Cardiac fibroblast (primary cell): Measurements from ENCODE around the gene EPS8L1.
"Not testable (repeated sequence)": the region's sequence is repeated elsewhere in the genome, so short reads cannot be mapped to it uniquely, and the experiment has no call there.

Experiments
- DNase-seq, 2 donors: peaks; one replicate each; pipeline versions ENCODE4 v3.0.0 to v3.0.0-alpha.2; 2010; ENCODE audit warnings: low read depth in 2 of 2
- H3K4me3 ChIP-seq, 2 donors: replicated peaks in 1 of 2; 1 replicate in 1 of 2; 2 replicates in 1 of 2; pipeline ENCODE4 v1.5.1; 2011; ENCODE audit warnings: low read depth in 2 of 2, low read length in 2 of 2, mild to moderate bottlenecking in 2 of 2, moderate library complexity in 1 of 2
- TF ChIP-seq, protein P1 (sequence below): IDR thresholded peaks from one replicate; pipeline ENCODE4 v1.5.1; 2011; ENCODE audit warnings: low read depth, mild to moderate bottlenecking, low read length, inconsistent platforms

Gene EPS8L1

DNA sequence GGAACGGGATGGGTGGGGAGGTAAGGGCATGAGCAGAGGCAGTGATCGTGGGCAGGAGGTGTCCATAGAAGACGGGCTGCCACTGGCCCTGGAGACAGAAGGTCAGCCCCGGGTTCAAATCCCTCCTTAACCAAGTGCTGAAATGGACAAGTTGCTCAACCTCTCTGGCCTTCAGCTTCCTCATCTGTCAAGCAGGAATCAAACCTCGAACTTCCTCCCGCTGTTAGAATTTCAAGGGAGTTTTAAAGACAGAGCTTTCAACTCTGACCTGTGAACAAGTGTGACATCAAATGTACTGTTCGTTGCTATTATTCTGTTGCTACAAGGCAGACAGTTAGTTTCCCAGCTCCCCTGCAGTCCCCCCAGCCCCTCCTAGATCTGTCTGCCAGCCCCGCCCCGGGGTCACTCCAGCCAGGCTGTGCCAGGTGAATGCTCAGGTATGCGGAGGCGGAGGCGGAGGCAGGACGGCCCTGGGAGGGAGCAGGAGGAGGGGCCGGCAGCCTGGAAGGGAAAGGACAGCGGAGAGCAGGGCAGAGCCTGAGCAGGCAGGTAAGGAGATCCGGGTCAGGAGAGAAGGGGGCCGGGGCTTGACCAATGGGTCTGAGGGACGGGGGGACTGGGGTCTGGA is at the start of gene EPS8L1:
EPS8L1 (plus strand) TSS at position 499 of the 628 bp plus-strand sequence. CDS start 576 bp downstream, outside the sequence.
- TF ChIP-seq, protein P1, sequence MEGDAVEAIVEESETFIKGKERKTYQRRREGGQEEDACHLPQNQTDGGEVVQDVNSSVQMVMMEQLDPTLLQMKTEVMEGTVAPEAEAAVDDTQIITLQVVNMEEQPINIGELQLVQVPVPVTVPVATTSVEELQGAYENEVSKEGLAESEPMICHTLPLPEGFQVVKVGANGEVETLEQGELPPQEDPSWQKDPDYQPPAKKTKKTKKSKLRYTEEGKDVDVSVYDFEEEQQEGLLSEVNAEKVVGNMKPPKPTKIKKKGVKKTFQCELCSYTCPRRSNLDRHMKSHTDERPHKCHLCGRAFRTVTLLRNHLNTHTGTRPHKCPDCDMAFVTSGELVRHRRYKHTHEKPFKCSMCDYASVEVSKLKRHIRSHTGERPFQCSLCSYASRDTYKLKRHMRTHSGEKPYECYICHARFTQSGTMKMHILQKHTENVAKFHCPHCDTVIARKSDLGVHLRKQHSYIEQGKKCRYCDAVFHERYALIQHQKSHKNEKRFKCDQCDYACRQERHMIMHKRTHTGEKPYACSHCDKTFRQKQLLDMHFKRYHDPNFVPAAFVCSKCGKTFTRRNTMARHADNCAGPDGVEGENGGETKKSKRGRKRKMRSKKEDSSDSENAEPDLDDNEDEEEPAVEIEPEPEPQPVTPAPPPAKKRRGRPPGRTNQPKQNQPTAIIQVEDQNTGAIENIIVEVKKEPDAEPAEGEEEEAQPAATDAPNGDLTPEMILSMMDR, result no peak
- H3K4me3 ChIP-seq, result no peak within 1 kb of the TSS
- DNase-seq, result no peak

DNA sequence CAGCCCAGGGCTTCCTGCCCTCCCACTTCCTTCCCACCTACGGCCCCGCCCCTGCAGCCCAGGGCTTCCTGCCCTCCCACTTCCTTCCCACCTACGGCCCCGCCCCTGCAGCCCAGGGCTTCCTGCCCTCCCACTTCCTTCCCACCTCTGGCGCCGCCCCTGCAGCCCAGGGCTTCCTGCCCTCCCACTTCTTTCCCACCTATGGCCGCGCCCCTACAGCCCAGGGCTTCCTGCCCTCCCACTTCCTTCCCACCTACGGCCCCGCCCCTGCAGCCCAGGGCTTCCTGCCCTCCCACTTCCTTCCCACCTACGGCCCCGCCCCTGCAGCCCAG is 48.6 kb upstream of the EPS8L1 start:
- DNase-seq, H3K4me3 ChIP-seq: not testable (repeated sequence)

DNA sequence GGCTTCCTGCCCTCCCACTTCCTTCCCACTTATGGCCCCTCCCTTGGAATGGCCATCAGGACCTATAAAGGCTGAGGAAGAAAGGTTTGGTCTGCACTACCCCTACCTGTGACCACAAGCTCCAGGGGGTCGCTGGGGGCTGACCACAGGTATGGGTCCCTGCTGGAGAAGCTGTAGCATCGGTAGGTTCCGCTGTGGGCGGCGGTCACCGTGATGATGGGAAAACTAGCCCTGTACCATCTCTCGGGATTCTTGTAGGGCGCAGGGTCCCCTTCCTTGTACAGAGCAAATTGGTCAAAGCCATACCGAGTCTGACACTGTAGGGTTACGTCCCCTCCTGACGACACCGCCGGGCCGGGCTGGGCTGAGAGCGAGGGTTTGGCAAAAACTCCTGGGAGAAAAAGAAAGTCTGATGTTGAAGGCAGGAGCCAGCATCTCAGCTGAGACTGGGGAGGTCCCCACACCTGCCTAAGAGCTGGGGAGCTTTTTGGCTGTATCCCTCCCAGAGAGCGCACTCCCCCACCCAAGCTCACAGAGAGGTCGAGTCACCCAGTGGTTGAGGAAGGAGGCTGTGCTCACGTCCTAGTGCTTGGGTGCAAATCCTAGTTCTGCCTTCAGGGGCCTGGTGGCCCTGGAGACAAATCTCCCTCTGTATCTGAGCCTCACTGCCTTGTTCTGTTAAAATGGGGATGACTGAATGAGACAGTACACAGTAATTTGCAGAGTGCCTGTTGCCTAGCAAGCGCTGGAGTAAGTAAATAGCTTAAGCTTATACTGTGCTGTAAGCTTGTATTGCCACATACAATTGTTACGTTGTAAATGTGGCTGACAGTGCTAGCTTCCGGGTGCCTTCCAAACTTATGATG is 48.0 kb upstream of the EPS8L1 start:
- TF ChIP-seq, protein P1, result no peak
- no peak overlapping the region for H3K4me3 ChIP-seq
- peak in 1 of 2 donors; percentile 15 for DNase-seq

DNA sequence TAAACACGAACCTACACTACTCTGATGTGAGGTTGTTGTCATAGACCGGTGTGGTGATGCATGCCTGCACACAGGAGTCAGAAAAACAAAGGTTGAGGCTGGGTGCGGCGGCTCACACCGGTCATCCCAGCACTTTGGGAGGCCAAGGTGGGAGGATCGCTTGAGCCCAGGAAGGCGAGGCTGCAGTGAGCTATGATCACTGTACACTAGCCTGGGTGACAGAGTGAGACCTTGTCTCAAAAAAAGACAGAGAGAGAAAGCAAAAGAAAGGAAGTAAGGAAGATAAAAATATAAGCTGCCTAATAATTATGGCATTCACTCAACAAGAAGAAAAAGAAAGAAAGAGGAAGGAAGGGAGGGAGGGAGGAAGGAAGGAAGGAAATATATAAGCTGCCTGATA is 46.9 kb upstream of the EPS8L1 start:
- TF ChIP-seq, protein P1, result no peak
- DNase-seq, result no peak
- no peak overlapping the region for H3K4me3 ChIP-seq

DNA sequence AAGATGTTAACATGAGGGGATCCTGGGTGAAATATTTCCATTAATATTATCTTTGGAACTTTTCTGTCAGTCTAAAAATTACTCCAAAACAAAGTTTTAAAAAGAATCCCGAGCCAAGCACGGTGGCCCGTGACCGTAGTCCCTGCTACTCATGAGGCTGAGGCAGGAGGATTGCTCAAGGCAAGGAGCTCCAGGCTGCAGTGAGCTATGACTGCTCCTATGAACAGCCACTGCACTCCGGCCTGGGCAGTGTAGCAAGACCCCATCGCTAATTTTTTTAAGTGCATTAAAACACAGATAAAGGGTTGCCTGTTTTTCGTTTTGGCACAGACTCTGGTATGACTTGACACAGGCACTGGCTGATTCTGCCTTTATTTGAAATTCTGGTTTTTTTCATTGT is 44.5 kb upstream of the EPS8L1 start:
- no peak overlapping the region for H3K4me3 ChIP-seq
- TF ChIP-seq, protein P1, result no peak
- no peak for DNase-seq

DNA sequence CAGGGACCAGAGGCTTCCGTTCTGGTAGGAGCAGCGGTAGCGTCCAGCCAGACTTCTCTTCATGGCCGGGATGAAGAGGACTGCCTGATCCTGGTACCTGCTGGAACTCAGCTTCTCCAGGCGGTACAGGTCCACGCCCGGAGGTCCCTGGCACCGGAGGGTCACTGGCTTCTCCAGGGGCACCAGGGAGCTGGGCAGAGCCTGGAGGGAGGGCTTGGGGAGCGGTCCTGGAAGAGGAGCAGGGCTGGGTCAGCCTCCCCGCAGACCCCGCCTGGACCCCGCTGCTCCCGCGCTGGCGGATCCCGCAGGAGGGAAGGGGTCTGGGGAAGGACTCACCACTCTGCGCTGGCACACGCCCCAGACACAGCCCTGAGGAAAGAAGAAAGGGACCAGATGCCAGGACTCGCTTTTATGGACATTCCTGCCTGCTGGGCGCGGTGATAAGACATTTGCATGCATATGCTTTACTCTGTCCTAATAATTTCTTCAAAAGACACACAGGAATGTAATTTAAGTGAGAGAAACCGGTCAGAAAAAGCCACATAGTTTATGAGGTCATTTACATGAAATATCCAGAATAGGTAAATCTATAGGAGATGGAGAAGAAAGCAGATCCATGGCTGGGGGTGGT is 43.4 kb upstream of the EPS8L1 start:
- TF ChIP-seq, protein P1, result no peak
- no peak for DNase-seq
- no peak overlapping the region for H3K4me3 ChIP-seq

DNA sequence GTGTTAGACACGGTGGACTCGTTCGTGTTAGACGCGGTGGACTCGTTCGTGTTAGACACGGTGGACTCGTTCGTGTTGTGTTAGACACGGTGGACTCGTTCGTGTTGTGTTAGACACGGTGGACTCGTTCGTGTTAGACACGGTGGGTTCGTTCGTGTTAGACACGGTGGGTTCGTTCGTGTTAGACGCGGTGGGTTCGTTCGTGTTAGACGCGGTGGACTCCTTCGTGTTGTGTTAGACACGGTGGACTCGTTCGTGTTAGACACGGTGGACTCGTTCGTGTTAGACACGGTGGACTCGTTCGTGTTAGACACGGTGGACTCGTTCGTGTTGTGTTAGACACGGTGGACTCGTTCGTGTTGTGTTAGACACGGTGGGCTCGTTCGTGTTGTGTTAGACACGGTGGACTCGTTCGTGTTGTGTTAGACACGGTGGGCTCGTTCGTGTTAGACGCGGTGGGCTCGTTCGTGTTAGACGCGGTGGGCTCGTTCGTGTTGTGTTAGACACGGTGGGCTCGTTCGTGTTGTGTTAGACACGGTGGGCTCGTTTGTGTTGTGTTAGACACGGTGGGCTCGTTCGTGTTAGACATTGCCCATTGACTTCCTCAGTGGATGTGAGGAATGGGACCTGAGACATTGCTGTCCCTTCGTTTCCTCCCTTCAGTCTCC is 42.6 kb upstream of the EPS8L1 start:
- H3K4me3 ChIP-seq, DNase-seq: not testable (repeated sequence)
